CD4-positive, alpha-beta T cell treated with Interleukin-1 beta for 1 hour (primary cell): ENCODE results near the gene NAA60.

Experiments
- DNase-seq, 2 donors: peaks; one replicate each; pipeline ENCODE4 v3.0.0-alpha.2; 2020 to 2022

NAA60 gene

GRCh38 chr16:3443108-3444031, at the start of gene NAA60, which contains the start of gene ZNF597:
Gene NAA60 (plus strand): TSS chr16:3443680. CDS start chr16:3476228, 32,548 bp downstream.
Gene ZNF597 (minus strand): TSS chr16:3443504. CDS start chr16:3443153, 351 bp downstream.
- peak; percentile 88 for DNase-seq

GRCh38 chr16:3400446-3400778, 43.1 kb upstream of the NAA60 start:
- no peak for DNase-seq

- peak; percentile 99 for DNase-seq
Measured at GRCh38 chr16:3400779-3401688, 42.4 kb upstream of the NAA60 start, which contains the start of the genes ZNF174 and ZSCAN32. Gene ZNF174 (plus strand): TSS chr16:3401215. CDS start chr16:3402005, 790 bp downstream. Gene ZSCAN32 (minus strand): TSS chr16:3401004. CDS start chr16:3397557, 3,447 bp downstream.

GRCh38 chr16:3401719-3402397, 41.6 kb upstream of the NAA60 start:
- no peak for DNase-seq

GRCh38 chr16:3408561-3409197, 34.8 kb upstream of the NAA60 start:
- no peak for DNase-seq

GRCh38 chr16:3413730-3414379, 29.6 kb upstream of the NAA60 start:
- no peak for DNase-seq

GRCh38 chr16:3431779-3432219, 11.7 kb upstream of the NAA60 start:
- DNase-seq: peak; percentile 50 to 56

- DNase-seq: no peak
Measured at GRCh38 chr16:3434373-3434772, 9.1 kb upstream of the NAA60 start.

GRCh38 chr16:3439637-3440036, 3.8 kb upstream of the NAA60 start:
- DNase-seq: no peak

GRCh38 chr16:3444032-3444388, 530 bp downstream of the NAA60 start:
- DNase-seq: peak; percentile 17 to 33

GRCh38 chr16:3454093-3454492, 10.6 kb downstream of the NAA60 start:
- DNase-seq: no peak

- no peak for DNase-seq
Measured at GRCh38 chr16:3454631-3455147, 11.2 kb downstream of the NAA60 start.

GRCh38 chr16:3457434-3458252, 14.2 kb downstream of the NAA60 start:
- DNase-seq: peak; percentile 91

- DNase-seq: peak in 1 of 2 donors; percentile 17
Measured at GRCh38 chr16:3458278-3458851, 14.9 kb downstream of the NAA60 start.

GRCh38 chr16:3458852-3459361, 15.4 kb downstream of the NAA60 start:
- peak in 1 of 2 donors; percentile 25 for DNase-seq

GRCh38 chr16:3459401-3460090, 16.1 kb downstream of the NAA60 start:
- peak in 1 of 2 donors; percentile 20 for DNase-seq

GRCh38 chr16:3460121-3460520, 16.6 kb downstream of the NAA60 start:
- no peak for DNase-seq

- no peak for DNase-seq
Measured at GRCh38 chr16:3460585-3460984, 17.1 kb downstream of the NAA60 start.

GRCh38 chr16:3461151-3461550, 17.7 kb downstream of the NAA60 start:
- peak; percentile 48 to 62 for DNase-seq
